NCI-H524 treated with DMSO at 0.1 percent for 48 hours (cell line): ENCODE measurements around the gene STEAP4.
"Not testable (repeated sequence)": the region's sequence is repeated elsewhere in the genome, so short reads cannot be mapped to it uniquely, and the experiment has no call there.

ENCODE experiments used
- DNase-seq: peaks from one replicate; lab custom pipeline; 2025; lab: John Stamatoyannopoulos, UW

Gene STEAP4

GRCh38 chr7:88268858-88269257 lies 37.8 kb downstream of the STEAP4 start:
- DNase-seq: no peak

GRCh38 chr7:88268051-88268450 lies 38.6 kb downstream of the STEAP4 start:
- no peak for DNase-seq

- DNase-seq: no peak
These were observed 39.3 kb downstream of the STEAP4 start for GRCh38 chr7:88267421-88267820.

- DNase-seq: not testable (repeated sequence)
These were observed 41.7 kb downstream of the STEAP4 start for GRCh38 chr7:88264987-88265386.

- DNase-seq: no peak
These were observed 44.1 kb downstream of the STEAP4 start for GRCh38 chr7:88262562-88262961.

- DNase-seq: no peak
These were observed 46.0 kb downstream of the STEAP4 start for GRCh38 chr7:88260719-88261118.

- DNase-seq: no peak
These were observed 46.9 kb downstream of the STEAP4 start for GRCh38 chr7:88259656-88260380.

GRCh38 chr7:88258296-88258695 lies 48.4 kb downstream of the STEAP4 start:
- DNase-seq: not testable (repeated sequence)

GRCh38 chr7:88256906-88257305 lies 49.8 kb downstream of the STEAP4 start:
- no peak for DNase-seq

GRCh38 chr7:88254721-88255424 lies 51.8 kb downstream of the STEAP4 start:
- DNase-seq: no peak

- no peak for DNase-seq
These were observed 53.1 kb downstream of the STEAP4 start for GRCh38 chr7:88253640-88254039.

- no peak for DNase-seq
These were observed 62.4 kb downstream of the STEAP4 start for GRCh38 chr7:88244258-88244657.

GRCh38 chr7:88243345-88243909 lies 63.3 kb downstream of the STEAP4 start:
- no peak for DNase-seq

- DNase-seq: no peak
These were observed 66.8 kb downstream of the STEAP4 start for GRCh38 chr7:88239852-88240251.

- no peak for DNase-seq
These were observed 72.9 kb downstream of the STEAP4 start for GRCh38 chr7:88233828-88234227.

- no peak for DNase-seq
These were observed 76.0 kb downstream of the STEAP4 start for GRCh38 chr7:88230646-88231045.

- no peak for DNase-seq
These were observed 77.2 kb downstream of the STEAP4 start for GRCh38 chr7:88229302-88229995.

- DNase-seq: no peak
These were observed 79.7 kb downstream of the STEAP4 start for GRCh38 chr7:88226886-88227516.

- DNase-seq: no peak
These were observed 80.5 kb downstream of the STEAP4 start for GRCh38 chr7:88226201-88226600.

- DNase-seq: no peak
These were observed 82.0 kb downstream of the STEAP4 start for GRCh38 chr7:88224601-88225275.

GRCh38 chr7:88223265-88223664 lies 83.4 kb downstream of the STEAP4 start:
- DNase-seq: no peak
